GM19099 (cell line): ENCODE results near the gene SCT.

Source experiments
- POLR2A ChIP-seq: IDR thresholded peaks from 3 replicates; pipeline ENCODE4 v1.6.1; 2011; ENCODE audit warnings: low read depth; ENCODE audit not compliant: insufficient read length; ENCODE audit errors: extremely low read depth

Gene SCT

GRCh38 chr11:608791-609251 lies 18.2 kb downstream of the SCT start:
- no peak for TF ChIP-seq POLR2A

GRCh38 chr11:607971-608659 lies 18.9 kb downstream of the SCT start:
- TF ChIP-seq POLR2A = no peak

- TF ChIP-seq POLR2A = no peak
Measured at GRCh38 chr11:607020-607780, 19.8 kb downstream of the SCT start.

- no peak for TF ChIP-seq POLR2A
Measured at GRCh38 chr11:606245-606644, 20.7 kb downstream of the SCT start.

GRCh38 chr11:605286-606129 lies 21.5 kb downstream of the SCT start:
- no peak for TF ChIP-seq POLR2A

- no peak for TF ChIP-seq POLR2A
Measured at GRCh38 chr11:603154-603553, 23.8 kb downstream of the SCT start.

GRCh38 chr11:601573-602245 lies 25.3 kb downstream of the SCT start:
- TF ChIP-seq POLR2A = no peak

- TF ChIP-seq POLR2A = no peak
Measured at GRCh38 chr11:598005-598680, 28.8 kb downstream of the SCT start.

GRCh38 chr11:597166-597725 lies 29.7 kb downstream of the SCT start:
- TF ChIP-seq POLR2A = no peak

GRCh38 chr11:596374-596773 lies 30.6 kb downstream of the SCT start:
- TF ChIP-seq POLR2A = no peak

- TF ChIP-seq POLR2A = no peak
Measured at GRCh38 chr11:595400-595799, 31.6 kb downstream of the SCT start.

GRCh38 chr11:593347-593746 lies 33.6 kb downstream of the SCT start:
- no peak for TF ChIP-seq POLR2A

- TF ChIP-seq POLR2A = no peak
Measured at GRCh38 chr11:592918-593317, 34.1 kb downstream of the SCT start.

- TF ChIP-seq POLR2A = no peak
Measured at GRCh38 chr11:592501-592900, 34.5 kb downstream of the SCT start.
